AG04449 (cell line): ENCODE data around the gene ARHGAP15.

Experiments
- CTCF ChIA-PET: fragments of 350-600 bp; formaldehyde crosslinking; extraction: SDS; loops from one replicate; lab custom pipeline; 2021; ENCODE audit warnings: antibody characterized with exemption; lab: Yijun Ruan, JAX
- POLR2A ChIA-PET: fragments of 400-600, 350-600 bp; formaldehyde crosslinking; extraction: SDS; loops from one replicate; lab custom pipeline; 2020; ENCODE audit warnings: antibody characterized with exemption, inconsistent platforms; lab: Yijun Ruan, JAX
- DNase-seq: peaks from one replicate; pipeline ENCODE4 v3.0.0-alpha.2; 2010; ENCODE audit warnings: low read depth, low spot score
- H3K4me3 ChIP-seq: 2 replicates; pipeline ENCODE4 v1.5.1; 2011; ENCODE audit warnings: low read depth, mild to moderate bottlenecking, control low read depth, low read length
- CTCF ChIP-seq: IDR thresholded peaks from one replicate; pipeline ENCODE4 v1.5.1; 2011; ENCODE audit warnings: mild to moderate bottlenecking, moderate library complexity, low read length, control low read depth, inconsistent platforms; ENCODE audit not compliant: insufficient read depth; ENCODE audit errors: missing control alignments

Gene ARHGAP15

GRCh38 chr2:143251681-143252080 lies 122.5 kb downstream of the ARHGAP15 start:
- no peak for DNase-seq
- ChIA-PET CTCF (interaction anchor here (1.0 to 1.2 kb wide), 2 partner anchors 9 to 13 kb away, joined by 3 to 5 read pairs; no protein-coding TSS in a partner anchor), POLR2A (no interaction called here)
- TF ChIP-seq CTCF: no peak
- no peak overlapping the region for H3K4me3 ChIP-seq

- DNase-seq: no peak
- no peak overlapping the region for H3K4me3 ChIP-seq
- CTCF ChIA-PET: interaction anchor here (1.0 to 1.2 kb wide), 2 partner anchors 9 to 12 kb away, joined by 3 to 5 read pairs; no protein-coding TSS in a partner anchor
- TF ChIP-seq CTCF: no peak
- POLR2A ChIA-PET: no interaction called here
Measured at GRCh38 chr2:143252138-143252907, 123.1 kb downstream of the ARHGAP15 start.

GRCh38 chr2:143254110-143254509 lies 124.9 kb downstream of the ARHGAP15 start:
- CTCF ChIA-PET: no interaction called here
- no peak for DNase-seq
- H3K4me3 ChIP-seq: no peak overlapping the region

GRCh38 chr2:143255086-143255485 lies 125.9 kb downstream of the ARHGAP15 start:
- ChIA-PET CTCF (interaction anchor here (1.9 kb wide), 1 partner anchor 220 kb away, joined by 4 read pairs; no protein-coding TSS in a partner anchor), POLR2A (no interaction called here)
- H3K4me3 ChIP-seq: no peak overlapping the region
- no peak for TF ChIP-seq CTCF
- no peak for DNase-seq

More at GRCh38 chr2:143254110-143254509, 124.9 kb downstream of the ARHGAP15 start:
- TF ChIP-seq CTCF: no peak
- POLR2A ChIA-PET: no interaction called here

- CTCF ChIA-PET: interaction anchor here (1.9 kb wide), 1 partner anchor 221 kb away, joined by 4 read pairs; no protein-coding TSS in a partner anchor
- no peak overlapping the region for H3K4me3 ChIP-seq
- no peak for DNase-seq
- POLR2A ChIA-PET: no interaction called here
- no peak for TF ChIP-seq CTCF
Measured at GRCh38 chr2:143255899-143256298, 126.7 kb downstream of the ARHGAP15 start.

- ChIA-PET CTCF (interaction anchor here (0.8 to 3.0 kb wide), 20 partner anchors 9 to 220 kb away, joined by 3 to 21 read pairs (median 3); no protein-coding TSS in a partner anchor), POLR2A (no interaction called here)
- no peak for DNase-seq
- no peak overlapping the region for H3K4me3 ChIP-seq
- TF ChIP-seq CTCF: no peak
Measured at GRCh38 chr2:143258126-143258892, 129.1 kb downstream of the ARHGAP15 start.
